NCI-H446 (cell line): ENCODE results near the gene EIF4B.
"Not testable (repeated sequence)": the region's sequence is repeated elsewhere in the genome, so short reads cannot be mapped to it uniquely, and the experiment has no call there.

Source experiments
- DNase-seq, 2 experiments: peaks; one replicate each; lab custom pipeline; 2025; lab: John Stamatoyannopoulos, UW

Gene EIF4B

GRCh38 chr12:53005986-53006809 is at the start of gene EIF4B:
EIF4B (plus strand) TSS chr12:53006456; CDS start chr12:53006484, 28 bp downstream.
- DNase-seq: peak; percentile 96 to 99

- DNase-seq: no peak
Measured at GRCh38 chr12:52956987-52957386, 49.3 kb upstream of the EIF4B start.

DNA sequence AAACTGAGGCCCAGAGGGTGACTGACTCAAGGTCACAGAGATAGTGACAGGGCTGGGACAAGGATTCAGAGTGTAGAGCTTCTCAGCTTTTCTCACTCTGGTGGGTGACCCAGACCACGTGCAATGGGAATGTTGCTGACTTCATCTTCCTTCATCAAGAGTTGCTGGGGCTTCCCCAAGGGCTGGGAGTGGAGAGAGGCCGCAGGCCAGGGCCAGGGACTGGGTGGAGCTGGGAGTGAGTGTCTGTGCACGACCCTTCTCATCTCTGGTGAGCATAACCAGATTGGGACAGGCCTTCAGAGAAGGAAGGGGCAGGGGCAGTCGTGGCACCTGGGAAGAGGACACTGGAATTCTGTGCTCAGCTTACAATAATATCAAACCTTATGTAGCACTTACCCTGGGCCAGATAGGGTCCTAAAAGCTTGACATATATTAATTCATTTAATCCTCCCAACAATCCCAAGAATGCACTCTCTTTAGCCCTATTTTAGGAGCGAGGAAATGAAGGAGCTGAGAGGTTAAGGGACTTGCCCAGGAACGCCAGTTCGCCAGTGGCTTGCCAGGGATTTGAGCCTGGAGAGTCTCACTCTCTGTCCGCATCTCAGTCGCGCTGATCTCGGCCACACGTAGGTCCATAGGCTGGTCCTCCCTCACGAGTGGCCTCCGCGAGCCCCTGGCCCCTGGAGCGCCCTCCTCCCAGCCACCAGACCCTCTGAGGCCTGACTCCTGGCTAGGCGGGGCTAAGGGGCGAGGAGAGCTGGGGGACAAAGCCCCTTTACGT is 41.5 kb upstream of the EIF4B start:
- no peak for DNase-seq

DNA sequence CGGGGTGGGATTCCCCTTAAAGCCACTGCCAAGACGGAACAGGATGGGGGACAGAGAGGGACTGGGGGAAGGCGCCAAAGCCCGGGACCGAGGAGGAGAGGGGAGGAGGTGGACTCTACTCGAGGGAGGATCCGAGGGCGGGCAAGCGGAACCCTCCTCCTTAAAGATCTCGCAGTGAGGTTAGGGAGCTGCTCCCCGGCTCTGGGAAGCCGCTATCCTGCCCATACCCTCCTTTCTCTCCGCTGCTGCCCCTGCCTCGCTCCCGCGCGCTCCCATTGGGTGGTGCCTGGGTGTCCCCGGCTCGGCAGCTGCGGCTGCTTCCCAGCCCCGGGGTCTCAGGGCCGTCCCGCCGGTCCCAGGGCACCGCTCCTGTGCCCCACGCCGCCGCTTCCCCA is 40.9 kb upstream of the EIF4B start:
- DNase-seq: no peak

DNA sequence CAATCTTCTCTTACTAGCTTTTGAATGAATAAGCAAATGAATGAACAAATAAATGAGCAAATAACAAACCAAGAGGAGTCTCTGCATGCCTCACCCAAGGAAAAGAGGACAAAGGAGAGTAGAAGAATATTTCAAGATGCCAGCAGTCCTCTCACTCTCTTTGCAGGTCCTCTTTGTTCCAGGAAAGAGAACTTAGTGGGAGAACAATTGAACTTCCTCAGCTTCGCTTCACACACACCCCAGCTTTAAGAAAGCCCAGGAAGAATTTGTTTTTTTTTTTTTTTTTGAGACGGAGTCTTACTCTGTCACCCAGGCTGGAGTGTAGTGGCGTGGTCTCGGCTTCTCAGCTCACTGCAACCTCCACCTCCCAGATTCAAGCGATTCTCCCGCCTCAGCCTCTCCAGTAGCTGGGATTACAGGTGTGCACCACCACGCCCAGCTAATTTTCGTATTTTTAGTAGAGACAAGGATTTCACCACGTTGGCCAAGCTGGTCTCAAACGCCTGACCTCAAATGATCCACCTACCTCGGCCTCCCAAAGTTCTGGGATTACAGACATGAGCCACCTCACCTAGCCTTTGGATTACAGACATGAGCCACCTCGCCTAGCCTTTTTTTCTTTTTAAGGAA is 37.0 kb upstream of the EIF4B start:
- DNase-seq: no peak

- peak; percentile 15 to 78 for DNase-seq
Measured at GRCh38 chr12:52969828-52970569, 36.3 kb upstream of the EIF4B start.

DNA sequence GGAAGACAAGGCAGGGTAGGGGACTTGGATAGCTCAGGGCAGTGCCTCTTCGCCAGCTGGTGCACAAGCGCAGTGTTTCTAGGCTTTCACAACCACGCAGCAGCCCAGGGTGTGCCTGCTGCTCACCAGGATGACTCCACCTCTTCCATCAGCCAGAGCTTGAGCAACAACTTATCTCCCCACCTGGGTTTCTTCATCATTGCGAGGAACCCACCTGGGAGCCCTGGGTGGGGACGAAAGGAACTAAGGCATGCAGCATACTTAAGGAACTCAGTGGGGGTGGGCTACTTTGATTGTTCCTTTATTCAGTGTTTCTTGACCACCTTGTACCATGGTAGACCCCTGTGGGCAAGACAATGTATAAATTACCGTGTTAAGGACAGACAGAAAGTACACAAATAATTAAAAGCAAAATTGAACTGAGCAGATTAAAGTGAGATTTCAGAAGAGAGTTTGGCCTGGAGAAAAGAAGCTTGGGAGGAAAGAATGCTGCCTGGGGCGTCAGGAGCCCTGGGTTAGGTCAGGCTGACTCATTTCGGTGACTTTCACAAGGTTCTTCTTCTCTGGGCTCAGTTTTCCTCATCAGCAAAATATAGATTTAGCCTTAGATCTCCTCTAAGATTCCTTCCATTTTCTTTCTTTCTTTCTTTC is 34.5 kb upstream of the EIF4B start:
- DNase-seq: no peak

DNA sequence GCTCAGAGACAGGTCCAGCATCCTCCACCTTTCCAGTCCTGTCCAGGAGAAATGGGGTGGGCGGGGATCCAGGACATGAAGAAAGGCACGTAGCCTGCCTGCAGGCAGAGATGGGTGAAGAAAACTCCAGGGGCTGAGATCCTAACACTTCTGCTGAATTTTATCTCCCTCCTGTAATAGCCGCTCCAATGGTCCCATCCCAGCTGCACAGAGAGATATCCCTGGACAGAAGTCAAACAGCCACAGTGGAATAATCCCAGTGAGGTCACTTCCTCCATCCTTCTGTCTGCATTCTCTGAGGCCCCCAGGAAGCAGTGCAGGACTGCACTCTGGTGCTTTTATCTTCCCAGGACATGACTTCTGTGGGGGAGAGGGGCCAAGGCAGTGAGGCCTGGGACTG is 31.1 kb upstream of the EIF4B start:
- peak in 1 of 2 experiments; percentile 16 for DNase-seq

DNA sequence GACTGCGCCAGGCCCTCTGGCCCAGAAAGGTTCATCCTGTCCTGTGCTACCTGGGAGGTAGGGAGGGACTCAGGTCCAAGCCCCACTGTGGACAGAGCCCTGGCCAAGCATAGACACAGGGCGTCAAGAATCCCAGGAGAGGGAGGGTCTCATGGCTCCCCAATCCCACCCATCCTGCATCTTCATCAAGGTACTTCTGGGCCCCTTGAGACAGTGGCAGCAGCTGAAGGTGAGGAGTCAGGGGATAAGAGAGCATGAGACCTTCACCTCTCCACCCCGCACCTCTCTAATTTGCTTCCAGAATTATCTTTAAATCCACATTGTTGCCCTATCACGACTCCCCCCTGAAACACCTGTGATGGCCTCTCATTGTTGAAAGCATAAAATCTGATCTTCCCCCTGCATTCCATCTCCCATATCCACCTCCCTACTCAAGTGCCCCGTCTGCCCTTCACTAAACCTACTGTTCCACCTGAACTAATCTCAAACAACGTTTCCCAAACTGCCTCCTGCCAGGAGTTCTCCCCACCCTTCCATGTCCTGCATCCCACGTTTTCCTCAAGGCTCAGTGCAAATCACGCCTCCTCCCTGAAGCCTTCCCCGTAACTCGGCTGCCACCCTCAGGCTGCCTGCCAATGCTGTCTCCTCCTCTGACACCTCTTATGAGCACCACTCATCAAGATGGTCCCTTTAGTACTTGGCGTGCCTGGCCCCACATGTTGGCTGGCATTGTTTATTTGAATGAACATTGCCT is 30.3 kb upstream of the EIF4B start:
- peak; percentile 40 to 43 for DNase-seq

- no peak for DNase-seq
Measured at GRCh38 chr12:52976574-52977071, 29.6 kb upstream of the EIF4B start.

- no peak for DNase-seq
Measured at GRCh38 chr12:52977170-52977569, 29.1 kb upstream of the EIF4B start.

DNA sequence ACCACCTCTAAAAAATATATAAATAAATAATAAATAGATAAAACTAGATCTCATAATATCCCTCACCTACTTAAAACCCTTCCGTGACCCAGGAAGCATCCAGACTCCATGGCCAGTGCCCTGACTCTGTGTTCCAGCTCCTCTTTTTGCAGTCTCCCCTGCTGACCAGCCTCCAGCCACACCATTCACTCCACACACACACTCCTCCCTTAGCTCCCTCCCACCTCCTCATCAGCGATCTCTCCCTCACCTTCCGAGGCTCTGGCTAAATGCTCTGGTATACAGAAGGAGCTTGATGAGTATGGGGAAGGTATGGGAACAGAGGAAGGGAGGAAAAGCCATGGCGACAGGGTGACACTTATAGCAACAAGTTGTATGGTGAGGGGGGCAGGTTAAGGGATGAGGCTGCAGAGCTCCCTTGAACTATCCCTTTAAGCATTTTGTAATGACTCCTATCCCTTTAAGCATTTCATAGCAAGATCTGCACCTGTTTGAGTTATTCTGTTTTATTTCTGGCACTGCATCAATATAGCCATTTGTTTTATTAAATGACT is 26.1 kb upstream of the EIF4B start:
- no peak for DNase-seq

DNA sequence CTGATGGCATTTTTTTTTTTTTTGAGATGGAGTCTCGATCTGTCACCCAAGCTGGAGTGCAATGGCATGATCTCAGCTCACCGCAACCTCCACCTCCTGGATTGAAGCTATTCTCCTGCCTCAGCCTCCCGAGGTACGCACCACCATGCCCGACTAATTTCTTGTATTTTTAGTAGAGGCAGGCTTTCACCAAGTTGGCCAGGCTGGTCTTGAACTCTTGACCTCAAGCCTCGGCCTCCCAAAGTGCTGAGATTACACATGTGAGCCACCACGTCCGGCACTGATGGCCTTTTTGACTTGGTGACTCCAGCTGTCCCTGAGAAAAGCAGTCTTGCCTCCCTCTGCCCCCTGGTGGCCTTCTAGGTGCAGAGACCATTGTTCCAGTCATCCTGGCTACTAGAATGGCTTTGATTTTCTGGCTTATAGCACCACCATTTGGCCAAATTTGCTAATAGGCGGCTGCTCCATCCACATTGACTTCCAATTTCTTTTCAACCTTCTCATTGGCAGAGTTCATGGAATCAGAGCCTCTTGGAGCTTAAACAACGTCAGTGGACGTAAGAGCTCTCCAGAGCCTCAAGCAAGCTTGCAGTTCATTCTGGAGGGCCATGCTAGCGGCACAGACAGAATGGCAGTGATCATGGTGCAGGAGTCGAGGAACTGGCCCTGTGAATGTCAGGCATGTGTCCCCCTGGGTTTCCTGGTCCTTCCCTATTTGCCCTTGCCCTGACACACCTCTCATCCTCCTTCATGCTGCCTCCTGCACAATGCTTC is 25.4 kb upstream of the EIF4B start:
- DNase-seq: peak; percentile 86 to 91

DNA sequence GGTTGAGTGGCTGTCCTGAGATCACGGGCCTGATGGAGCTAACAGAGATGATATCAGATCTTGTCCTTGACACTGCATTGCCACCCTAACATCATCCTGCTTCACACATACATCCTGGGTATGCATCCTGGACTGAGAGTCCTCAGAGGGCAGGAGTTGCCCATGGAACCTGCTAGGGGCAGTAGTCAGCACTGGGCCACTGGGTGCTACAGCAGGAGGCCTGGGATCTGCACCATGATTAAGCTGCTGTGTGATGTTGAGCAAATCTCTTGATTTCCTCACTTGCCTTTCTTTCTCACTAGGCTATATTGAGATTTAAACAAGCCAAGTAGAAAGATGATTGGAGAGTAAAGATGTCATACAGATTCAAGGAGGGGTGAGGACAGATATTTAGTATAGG is 22.1 kb upstream of the EIF4B start:
- DNase-seq: no peak

- no peak for DNase-seq
Measured at GRCh38 chr12:52988898-52989297, 17.4 kb upstream of the EIF4B start.

DNA sequence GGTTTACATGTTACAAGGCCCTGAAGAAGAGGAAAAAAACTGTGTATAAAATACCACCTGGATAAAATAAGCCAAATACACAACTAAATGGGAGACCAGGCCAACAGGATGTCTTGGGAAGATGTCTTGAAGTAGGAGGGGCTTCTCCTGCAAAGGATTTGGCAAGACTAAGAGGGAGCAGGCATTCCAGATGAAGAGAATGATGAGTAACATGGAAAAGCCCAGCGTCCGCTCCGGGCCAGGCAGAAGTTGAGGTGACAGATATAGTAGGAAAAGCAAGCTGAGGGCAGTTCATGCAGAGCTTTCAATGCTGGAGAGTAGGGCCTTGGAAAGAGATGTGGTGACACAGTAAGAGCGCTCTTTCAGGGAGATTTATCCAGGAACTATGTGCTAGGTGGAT is 16.1 kb upstream of the EIF4B start:
- DNase-seq: no peak

DNA sequence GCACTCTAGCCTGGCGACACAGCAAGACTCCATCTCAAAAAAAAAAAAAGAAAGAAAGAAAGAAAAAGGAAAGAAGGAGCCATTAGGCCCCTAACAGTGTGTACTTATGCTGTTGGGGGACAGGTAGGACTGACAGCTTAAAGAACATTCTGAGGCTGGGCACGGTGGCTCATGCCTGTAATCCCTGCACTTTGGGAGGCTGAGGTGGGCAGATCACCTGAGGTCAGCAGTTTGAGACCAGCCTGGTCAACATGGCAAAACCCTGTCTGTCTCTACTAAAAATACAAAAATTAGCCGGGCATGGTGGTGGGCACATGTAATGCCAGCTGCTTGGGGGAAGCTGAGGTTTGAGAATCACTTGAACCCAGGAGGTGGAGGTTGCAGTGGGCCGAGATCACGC is 14.0 kb upstream of the EIF4B start:
- DNase-seq: not testable (repeated sequence)

- DNase-seq: no peak
Measured at GRCh38 chr12:52992699-52993557, 13.3 kb upstream of the EIF4B start.

DNA sequence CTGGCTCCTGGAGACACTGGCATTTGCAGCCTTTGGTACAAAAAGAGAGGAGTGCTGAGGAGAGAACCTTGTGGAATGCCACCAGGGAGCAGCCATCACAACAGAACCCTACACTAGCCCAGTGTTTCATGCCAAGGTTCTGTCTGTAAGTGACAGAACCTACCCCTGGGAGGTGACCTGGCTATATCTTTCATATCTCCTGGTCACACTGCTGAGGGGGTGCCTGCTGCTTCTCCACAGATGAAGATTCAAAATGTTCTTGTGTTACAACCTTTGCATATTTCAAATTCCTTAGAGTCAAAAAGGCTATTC is 12.7 kb upstream of the EIF4B start:
- no peak for DNase-seq
